SK-N-SH (cell line): ENCODE results near the gene PRF1. TPM values are rescaled to one million over a fixed set of nuclear protein-coding genes. Genes with fewer than 3 reads are reported as not detected.

Experiments
- CTCF ChIA-PET: fragments of 300-600, 350-600 bp; formaldehyde crosslinking; extraction: SDS; loops from one replicate; lab custom pipeline; 2021; lab: Yijun Ruan, JAX
- POLR2A ChIA-PET: fragments of 350-600 bp; sonication (Branson Sonifier 250); formaldehyde crosslinking; extraction: SDS; loops from one replicate; lab custom pipeline; 2020; ENCODE audit warnings: antibody characterized with exemption, inconsistent platforms; lab: Yijun Ruan, JAX
- DNase-seq: peaks from one replicate; pipeline ENCODE4 v3.0.0; 2012
- H2AFZ ChIP-seq: fragments of 200-600 bp; sonication (generic); 2 replicates; pipeline ENCODE4 v1.8.1; 2016; ENCODE audit warnings: antibody characterized with exemption, mild to moderate bottlenecking, low read depth
- H3F3A ChIP-seq: fragments of 200-600 bp; sonication (generic); replicated peaks from 2 replicates; pipeline ENCODE3; 2016; ENCODE audit warnings: antibody characterized with exemption, mild to moderate bottlenecking; ENCODE audit not compliant: insufficient read depth
- H3K27ac ChIP-seq, 2 experiments: fragments of 200-500 bp in 1 of 2; fragments of 200-600 bp in 1 of 2; sonication (Bioruptor generic) in 1 of 2; sonication (generic), shearing (Covaris generic) in 1 of 2; 2 replicates each; pipeline versions ENCODE4 v1.5.1 to v1.6.1; 2014 to 2016; ENCODE audit warnings: low read depth in 2 of 2, inconsistent platforms in 1 of 2, low read length in 1 of 2, mild to moderate bottlenecking in 1 of 2, mixed read lengths in 1 of 2
- H3K27me3 ChIP-seq: fragments of 200-600 bp; sonication (generic), shearing (Covaris generic); 2 replicates; pipeline ENCODE4 v1.6.1; 2016; ENCODE audit warnings: mixed run types; ENCODE audit not compliant: insufficient read depth
- H3K36me3 ChIP-seq, 2 experiments: fragments of 200-500 bp in 1 of 2; fragments of 200-600 bp in 1 of 2; sonication (Bioruptor generic) in 1 of 2; sonication (generic) in 1 of 2; replicated peaks in 1 of 2; 2 replicates each; pipeline versions ENCODE3 to v1.5.1; 2014 to 2016; ENCODE audit warnings: low read length in 1 of 2, mild to moderate bottlenecking in 1 of 2; ENCODE audit not compliant: insufficient read depth in 2 of 2, control insufficient read depth in 1 of 2
- H3K4me1 ChIP-seq, 2 experiments: fragments of 200-500 bp in 1 of 2; fragments of 200-600 bp in 1 of 2; sonication (Bioruptor generic) in 1 of 2; sonication (generic), shearing (Covaris generic) in 1 of 2; 2 replicates each; pipeline versions ENCODE4 v1.5.1 to v1.6.1; 2014 to 2016; ENCODE audit warnings: low read depth in 1 of 2, low read length in 1 of 2, mixed run types in 1 of 2; ENCODE audit not compliant: insufficient read depth in 2 of 2, control insufficient read depth in 1 of 2
- H3K4me2 ChIP-seq: fragments of 200-600 bp; sonication (generic), shearing (Covaris generic); 2 replicates; pipeline ENCODE4 v1.6.1; 2017; ENCODE audit warnings: mixed run types
- H3K4me3 ChIP-seq, 2 experiments: fragments of 200-500 bp in 1 of 2; fragments of 200-600 bp in 1 of 2; sonication (Bioruptor generic) in 1 of 2; sonication (generic), shearing (Covaris generic) in 1 of 2; 2 replicates each; pipeline versions ENCODE4 v1.5.1 to v1.8.1; 2014 to 2016; ENCODE audit warnings: low read depth in 2 of 2, inconsistent platforms in 1 of 2, low read length in 1 of 2, mild to moderate bottlenecking in 1 of 2, mixed read lengths in 1 of 2, moderate library complexity in 1 of 2
- H3K79me2 ChIP-seq: fragments of 200-600 bp; sonication (generic); 2 replicates; pipeline ENCODE4 v1.8.1; 2017; ENCODE audit warnings: mild to moderate bottlenecking; ENCODE audit not compliant: insufficient read depth
- H3K9ac ChIP-seq: fragments of 200-600 bp; sonication (generic); 2 replicates; pipeline ENCODE4 v1.6.1; 2017; ENCODE audit warnings: mixed run types
- H3K9me2 ChIP-seq: fragments of 200-600 bp; sonication (generic); 2 replicates; pipeline ENCODE4 v1.6.1; 2017; ENCODE audit warnings: mixed run types
- H3K9me3 ChIP-seq: fragments of 200-600 bp; sonication (generic); 2 replicates; pipeline ENCODE4 v1.6.1; 2017; ENCODE audit warnings: mixed run types, mild to moderate bottlenecking, moderate library complexity
- H4K20me1 ChIP-seq: fragments of 200-600 bp; sonication (generic); 2 replicates; pipeline ENCODE4 v1.6.1; 2017; ENCODE audit warnings: mild to moderate bottlenecking, mixed run types; ENCODE audit not compliant: insufficient read depth
- CHD2 ChIP-seq: fragments of 150-350 bp; IDR thresholded peaks from 2 replicates; pipeline ENCODE4 v1.6.1; 2018; ENCODE audit warnings: low read length; ENCODE audit not compliant: partially characterized antibody
- ELF1 ChIP-seq: IDR thresholded peaks from 2 replicates; pipeline ENCODE4 v1.4.0; 2012
- EZH2phosphoT487 ChIP-seq: fragments of 200-600 bp; sonication (generic); IDR thresholded peaks from 2 replicates; pipeline ENCODE4 v1.6.1; 2017; ENCODE audit warnings: low read depth, mixed run types, mild to moderate bottlenecking, antibody characterized with exemption, moderate library complexity, borderline replicate concordance
- JUND ChIP-seq: IDR thresholded peaks from 2 replicates; pipeline ENCODE4 v1.4.0; 2012
- MAX ChIP-seq: IDR thresholded peaks from 2 replicates; pipeline ENCODE4 v1.4.0; 2012; ENCODE audit warnings: low read depth
- MXI1 ChIP-seq: IDR thresholded peaks from 2 replicates; pipeline ENCODE4 v1.6.1; 2012; ENCODE audit warnings: mild to moderate bottlenecking, low read depth, low read length, improper control_type of control experiment
- NFIC ChIP-seq: IDR thresholded peaks from 2 replicates; pipeline ENCODE4 v1.4.0; 2012; ENCODE audit warnings: borderline replicate concordance
- NRF1 ChIP-seq: IDR thresholded peaks from 2 replicates; pipeline ENCODE4 v1.6.1; 2012; ENCODE audit warnings: low read depth, mild to moderate bottlenecking, low read length
- POLR2AphosphoS5 ChIP-seq: IDR thresholded peaks from 2 replicates; pipeline ENCODE4 v1.6.1; 2012; ENCODE audit warnings: low read depth, low read length
- SIN3A ChIP-seq: IDR thresholded peaks from 2 replicates; pipeline ENCODE4 v1.6.1; 2012; ENCODE audit warnings: low read depth, mild to moderate bottlenecking, low read length, moderate library complexity, borderline replicate concordance
- SMC3 ChIP-seq: IDR thresholded peaks from 2 replicates; pipeline ENCODE4 v1.6.1; 2012; ENCODE audit warnings: low read depth, low read length, improper control_type of control experiment
- TAF1 ChIP-seq: IDR thresholded peaks from 2 replicates; pipeline ENCODE4 v1.6.1; 2012; ENCODE audit warnings: low read depth, mild to moderate bottlenecking, low read length, moderate library complexity, borderline replicate concordance
- USF2 ChIP-seq: fragments of 150-350 bp; IDR thresholded peaks from 2 replicates; pipeline ENCODE4 v1.6.1; 2017; ENCODE audit warnings: antibody characterized with exemption, low read length, low read depth, borderline replicate concordance
- WGBS: methylation state at CpG from one replicate; pipeline ENCODE4 v1.1.6; 2017; ENCODE audit warnings: low lambda C conversion rate; 5-methylcytosine and 5-hydroxymethylcytosine counted together
- polyA plus RNA-seq, 3 experiments: library from polyadenylated mRNA; depleted of rRNA; stranded (reverse); fragments of >200 nt; gene quantifications; 2 replicates each; pipeline ENCODE4 v1.2.3, GENCODE V29; 2012
- TF ChIP-seq, protein P1 (sequence below): fragments of 150-350 bp; IDR thresholded peaks from 2 replicates; pipeline ENCODE4 v1.6.1; 2016; ENCODE audit warnings: mild to moderate bottlenecking, low read depth, low read length
- TF ChIP-seq, protein P2 (sequence below): fragments of 200-600 bp; sonication (generic); IDR thresholded peaks from 2 replicates; pipeline ENCODE4 v1.6.1; 2017; ENCODE audit warnings: antibody characterized with exemption, mild to moderate bottlenecking, moderate library complexity

Gene PRF1
- polyA plus RNA-seq, 1 of the 3 experiments (the other 2 are of a cell fraction): not detected

- ChIA-PET POLR2A (no interaction called here), CTCF (interaction anchor here (0.6 to 2.8 kb wide), 2 partner anchors 163 to 508 kb away, joined by 3 to 8 read pairs; no protein-coding TSS in a partner anchor)
- no peak overlapping the region for H3K4me3 ChIP-seq
- no peaks in the 10 kb centered on the region for H3K79me2 ChIP-seq
- DNase-seq: no peak
- H2AFZ ChIP-seq: no peak overlapping the region
- H3F3A ChIP-seq: no peaks in the 10 kb centered on the region
- TF ChIP-seq EZH2phosphoT487 (no peak), MAX (no peak), SIN3A (no peak), JUND (no peak), USF2 (no peak), MXI1 (no peak), ELF1 (no peak), NFIC (no peak), TAF1 (no peak), POLR2AphosphoS5 (no peak)
- TF ChIP-seq, protein P1, sequence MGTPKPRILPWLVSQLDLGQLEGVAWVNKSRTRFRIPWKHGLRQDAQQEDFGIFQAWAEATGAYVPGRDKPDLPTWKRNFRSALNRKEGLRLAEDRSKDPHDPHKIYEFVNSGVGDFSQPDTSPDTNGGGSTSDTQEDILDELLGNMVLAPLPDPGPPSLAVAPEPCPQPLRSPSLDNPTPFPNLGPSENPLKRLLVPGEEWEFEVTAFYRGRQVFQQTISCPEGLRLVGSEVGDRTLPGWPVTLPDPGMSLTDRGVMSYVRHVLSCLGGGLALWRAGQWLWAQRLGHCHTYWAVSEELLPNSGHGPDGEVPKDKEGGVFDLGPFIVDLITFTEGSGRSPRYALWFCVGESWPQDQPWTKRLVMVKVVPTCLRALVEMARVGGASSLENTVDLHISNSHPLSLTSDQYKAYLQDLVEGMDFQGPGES: no peak
- TF ChIP-seq, protein P2, sequence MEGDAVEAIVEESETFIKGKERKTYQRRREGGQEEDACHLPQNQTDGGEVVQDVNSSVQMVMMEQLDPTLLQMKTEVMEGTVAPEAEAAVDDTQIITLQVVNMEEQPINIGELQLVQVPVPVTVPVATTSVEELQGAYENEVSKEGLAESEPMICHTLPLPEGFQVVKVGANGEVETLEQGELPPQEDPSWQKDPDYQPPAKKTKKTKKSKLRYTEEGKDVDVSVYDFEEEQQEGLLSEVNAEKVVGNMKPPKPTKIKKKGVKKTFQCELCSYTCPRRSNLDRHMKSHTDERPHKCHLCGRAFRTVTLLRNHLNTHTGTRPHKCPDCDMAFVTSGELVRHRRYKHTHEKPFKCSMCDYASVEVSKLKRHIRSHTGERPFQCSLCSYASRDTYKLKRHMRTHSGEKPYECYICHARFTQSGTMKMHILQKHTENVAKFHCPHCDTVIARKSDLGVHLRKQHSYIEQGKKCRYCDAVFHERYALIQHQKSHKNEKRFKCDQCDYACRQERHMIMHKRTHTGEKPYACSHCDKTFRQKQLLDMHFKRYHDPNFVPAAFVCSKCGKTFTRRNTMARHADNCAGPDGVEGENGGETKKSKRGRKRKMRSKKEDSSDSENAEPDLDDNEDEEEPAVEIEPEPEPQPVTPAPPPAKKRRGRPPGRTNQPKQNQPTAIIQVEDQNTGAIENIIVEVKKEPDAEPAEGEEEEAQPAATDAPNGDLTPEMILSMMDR: no peak
- no peaks in the 10 kb centered on the region for H4K20me1 ChIP-seq
- H3K9ac ChIP-seq: no peak overlapping the region
- 70% methylated on average over 14 of the region's 14 CpGs for WGBS
- H3K4me1 ChIP-seq: peaks cover 0 to 12% of the 10 kb centered on the region in 2 experiments; a peak in 1 of 4 replicates
- H3K4me2 ChIP-seq: no peak overlapping the region
- no peaks in the 10 kb centered on the region for H3K9me3 ChIP-seq
- peaks cover 9% of the 10 kb centered on the region for H3K27me3 ChIP-seq
- H3K27ac ChIP-seq: no peak overlapping the region
- H3K36me3 ChIP-seq: no peaks in the 10 kb centered on the region
- no peaks in the 10 kb centered on the region for H3K9me2 ChIP-seq
These were observed 6.3 kb downstream of the PRF1 start for GRCh38 chr10:70596110-70596798.

GRCh38 chr10:70595566-70596016 lies 7.0 kb downstream of the PRF1 start:
- no peaks in the 10 kb centered on the region for H3F3A ChIP-seq
- H3K79me2 ChIP-seq: no peaks in the 10 kb centered on the region
- H3K36me3 ChIP-seq: no peaks in the 10 kb centered on the region
- no peak overlapping the region for H3K9ac ChIP-seq
- H3K9me2 ChIP-seq: no peaks in the 10 kb centered on the region
- TF ChIP-seq ELF1: no peak
- no peak for TF ChIP-seq POLR2AphosphoS5
- TF ChIP-seq MXI1: no peak
- no peak for TF ChIP-seq NRF1
- TF ChIP-seq CHD2: no peak
- no peak for TF ChIP-seq SMC3
- H3K27me3 ChIP-seq: peaks cover 9% of the 10 kb centered on the region
- peaks cover 0 to 11% of the 10 kb centered on the region in 2 experiments; a peak in 1 of 4 replicates for H3K4me1 ChIP-seq
- no peak for DNase-seq
- ChIA-PET CTCF (no interaction called here), POLR2A (no interaction called here)
- H4K20me1 ChIP-seq: no peaks in the 10 kb centered on the region
- no peaks in the 10 kb centered on the region for H3K9me3 ChIP-seq
- no peak overlapping the region for H3K4me2 ChIP-seq
- H3K4me3 ChIP-seq: no peak overlapping the region
- no peak overlapping the region for H2AFZ ChIP-seq
- no peak overlapping the region for H3K27ac ChIP-seq
- 67% methylated on average over 5 of the region's 5 CpGs for WGBS
